Natural killer cell (primary cell): ENCODE results near the gene REC8. TPM values are rescaled to one million over a fixed set of nuclear protein-coding genes. Genes with fewer than 3 reads are reported as not detected.

Experiments used
- ATAC-seq, 3 donors: fragments of 150-1000 bp in 2 of 3; fragments of 200-7000 bp in 1 of 3; cut with Tn5 transposase; 1 replicate in 1 of 3; 2 replicates in 2 of 3; pipeline ENCODE4 v1.10.0; 2021; ENCODE audit warnings: mild to moderate bottlenecking in 2 of 3, moderate library complexity in 2 of 3
- DNase-seq, 2 donors: peaks; one replicate each; pipeline versions ENCODE4 v3.0.0 to v3.0.0-alpha.2; 2013 to 2021; ENCODE audit warnings: mixed read lengths in 1 of 2
- H3K27ac ChIP-seq: one replicate; pipeline ENCODE4 v1.5.1; 2013; ENCODE audit warnings: mild to moderate bottlenecking, low read length
- H3K27me3 ChIP-seq: one replicate; pipeline ENCODE4 v1.6.1; 2013; ENCODE audit warnings: low read length; ENCODE audit not compliant: control insufficient read depth, insufficient read depth
- H3K36me3 ChIP-seq: one replicate; pipeline ENCODE4 v1.6.1; 2013; ENCODE audit warnings: low read length; ENCODE audit not compliant: control insufficient read depth, insufficient read depth
- H3K4me1 ChIP-seq: one replicate; pipeline ENCODE4 v1.6.1; 2013; ENCODE audit warnings: low read length; ENCODE audit not compliant: control insufficient read depth, insufficient read depth
- H3K4me3 ChIP-seq: one replicate; pipeline ENCODE4 v1.5.1; 2013; ENCODE audit warnings: low read length
- H3K9me3 ChIP-seq: one replicate; pipeline ENCODE4 v1.6.1; 2013; ENCODE audit warnings: low read length; ENCODE audit not compliant: control insufficient read depth, insufficient read depth
- H3K27ac Mint-ChIP-seq, 2 donors: one replicate each; pipeline ENCODE4 v1.8.0; 2022; ENCODE audit warnings: mild to moderate bottlenecking in 2 of 2, mixed read lengths in 2 of 2, moderate library complexity in 1 of 2
- H3K27me3 Mint-ChIP-seq, 2 donors: one replicate each; pipeline ENCODE4 v1.8.0; 2022; ENCODE audit warnings: low read depth in 2 of 2, mixed read lengths in 2 of 2
- H3K36me3 Mint-ChIP-seq: one replicate; pipeline ENCODE4 v1.8.0; 2022; ENCODE audit warnings: mixed read lengths
- H3K4me1 Mint-ChIP-seq, 2 donors: one replicate each; pipeline ENCODE4 v1.8.0; 2022; ENCODE audit warnings: mixed read lengths in 2 of 2
- H3K4me3 Mint-ChIP-seq: one replicate; pipeline ENCODE4 v1.8.0; 2022; ENCODE audit warnings: mild to moderate bottlenecking, moderate library complexity, mixed read lengths
- H3K9me3 Mint-ChIP-seq, 2 donors: one replicate each; pipeline ENCODE4 v1.8.0; 2022; ENCODE audit warnings: mixed read lengths in 2 of 2
- CTCF ChIP-seq: fragments of 200-600 bp; IDR thresholded peaks from one replicate; pipeline ENCODE4 v1.8.0; 2022; ENCODE audit warnings: antibody characterized with exemption
- WGBS: methylation state at CpG from one replicate; pipeline ENCODE4 v1.1.7; 2013; ENCODE audit warnings: missing lambda C conversion rate; ENCODE audit not compliant: insufficient coverage; 5-methylcytosine and 5-hydroxymethylcytosine counted together
- intact Hi-C: fragments of 100-400 bp; cut with micrococcal nuclease; formaldehyde crosslinking; loops from one replicate; pipeline ENCODE4 v1.14.2; 2022
- total RNA-seq, 4 donors: library from RNA; stranded (reverse); fragments of 120-200 nt in 1 of 4; gene quantifications; one replicate each; pipeline versions ENCODE4 v1.2.3 to v1.2.4, GENCODE V29; 2013 to 2022

The REC8 gene
- total RNA-seq, 3 donors from 2014 or later (not counting 1 experiment from before 2014, with no cell fraction given), result 77.7 to 138 (median 103) TPM

- H3K27ac ChIP-seq, result no peak overlapping the region
- no peak for DNase-seq
These were observed 40.3 kb upstream of the REC8 start for GRCh38 chr14:24131549-24131966.

GRCh38 chr14:24132061-24132685, 39.7 kb upstream of the REC8 start:
- Mint-ChIP-seq H3K4me3 (no peak overlapping the region), H3K4me1 (peaks cover 16 to 17% of the 10 kb centered on the region in 2 donors), H3K9me3 (no peaks in the 10 kb centered on the region), H3K27me3 (no peaks in the 10 kb centered on the region), H3K27ac (peak overlapping the region in 1 of 2 donors; percentile 20), H3K36me3 (no peaks in the 10 kb centered on the region)
- intact Hi-C loops, result loop anchor here (10.0 kb wide), 1 partner anchor 1207 kb away; the partner anchor contains the start of gene PRMT5
- ATAC-seq (no peak), DNase-seq (peak in 1 of 2 donors; percentile 62)
- 39% methylated on average over 24 of the region's 24 CpGs for WGBS
- no peaks in the 10 kb centered on the region for H3K27me3 ChIP-seq
- H3K36me3 ChIP-seq, result peaks cover 3% of the 10 kb centered on the region
- no peak for TF ChIP-seq CTCF
- H3K9me3 ChIP-seq, result no peaks in the 10 kb centered on the region
- H3K27ac ChIP-seq, result no peak overlapping the region
- H3K4me3 ChIP-seq, result no peak overlapping the region
- H3K4me1 ChIP-seq, result peaks cover 22% of the 10 kb centered on the region

More at GRCh38 chr14:24131549-24131966, 40.3 kb upstream of the REC8 start:
- no peaks in the 10 kb centered on the region for H3K27me3 Mint-ChIP-seq
- no peak overlapping the region for H3K27ac Mint-ChIP-seq
- H3K36me3 Mint-ChIP-seq, result no peaks in the 10 kb centered on the region
- Histone ChIP-seq H3K9me3 (no peaks in the 10 kb centered on the region), H3K36me3 (no peaks in the 10 kb centered on the region), H3K4me1 (peaks cover 16% of the 10 kb centered on the region), H3K4me3 (no peak overlapping the region), H3K27me3 (no peaks in the 10 kb centered on the region)
- intact Hi-C loops, result loop anchor here (10.0 kb wide), 1 partner anchor 1207 kb away; the partner anchor contains the start of gene PRMT5
- TF ChIP-seq CTCF, result no peak
- no peaks in the 10 kb centered on the region for H3K9me3 Mint-ChIP-seq
- peaks cover 9 to 11% of the 10 kb centered on the region in 2 donors for H3K4me1 Mint-ChIP-seq
- ATAC-seq, result no peak
- WGBS, result 95% methylated on average over 15 of the region's 15 CpGs
- H3K4me3 Mint-ChIP-seq, result no peak overlapping the region

- no peak for TF ChIP-seq CTCF
- intact Hi-C loops, result loop anchor here (10.0 kb wide), 1 partner anchor 1208 kb away; the partner anchor contains the start of gene PRMT5
- H3K4me1 Mint-ChIP-seq, result peaks cover 17 to 19% of the 10 kb centered on the region in 2 donors
These were observed 38.9 kb upstream of the REC8 start for GRCh38 chr14:24132976-24133375.

More at GRCh38 chr14:24132976-24133375, 38.9 kb upstream of the REC8 start:
- Histone ChIP-seq H3K36me3 (peaks cover 11% of the 10 kb centered on the region), H3K9me3 (no peaks in the 10 kb centered on the region), H3K4me1 (peaks cover 30% of the 10 kb centered on the region), H3K27ac (no peak overlapping the region), H3K27me3 (no peaks in the 10 kb centered on the region), H3K4me3 (no peak overlapping the region)
- 100% methylated on average over 1 of the region's 2 CpGs for WGBS
- DNase-seq (no peak), ATAC-seq (no peak)
- Mint-ChIP-seq H3K27ac (no peak overlapping the region), H3K27me3 (no peaks in the 10 kb centered on the region), H3K4me3 (no peak overlapping the region), H3K9me3 (no peaks in the 10 kb centered on the region), H3K36me3 (no peaks in the 10 kb centered on the region)
